HL-60 (cell line): ENCODE results near the gene IL36B.

ENCODE experiments used
- DNase-seq, 2 experiments: peaks; one replicate each; pipeline ENCODE4 v3.0.0-alpha.2; 2010 to 2020; ENCODE audit warnings: low read depth in 1 of 2, low spot score in 1 of 2
- H3K27ac ChIP-seq: fragments of 250-450 bp; sonication (Bioruptor Pico); replicated peaks from 2 replicates; pipeline ENCODE4 v1.5.1; 2020; ENCODE audit warnings: mild to moderate bottlenecking, moderate library complexity
- H3K27me3 ChIP-seq: fragments of 250-450 bp; sonication (Bioruptor Pico); 2 replicates; pipeline ENCODE4 v1.5.1; 2021; ENCODE audit warnings: mild to moderate bottlenecking, moderate library complexity; ENCODE audit not compliant: insufficient read depth, poor library complexity, severe bottlenecking
- H3K4me3 ChIP-seq: replicated peaks from 2 replicates; pipeline ENCODE4 v1.5.1; 2011; ENCODE audit warnings: mild to moderate bottlenecking, control low read depth, low read length; ENCODE audit not compliant: insufficient read depth
- GABPA ChIP-seq: IDR thresholded peaks from 2 replicates; pipeline ENCODE4 v1.6.1; 2012; ENCODE audit warnings: low read depth
- POLR2AphosphoS5 ChIP-seq: IDR thresholded peaks from 2 replicates; pipeline ENCODE4 v1.6.1; 2012; ENCODE audit warnings: low read depth
- SPI1 ChIP-seq: IDR thresholded peaks from 2 replicates; pipeline ENCODE4 v1.6.1; 2012; ENCODE audit warnings: low read depth, mild to moderate bottlenecking, borderline replicate concordance
- TF ChIP-seq, protein P1 (sequence below): IDR thresholded peaks from 2 replicates; pipeline ENCODE4 v1.6.1; 2012; ENCODE audit warnings: low read depth; ENCODE audit not compliant: insufficient replicate concordance
- TF ChIP-seq, protein P2 (sequence below): IDR thresholded peaks from one replicate; pipeline ENCODE4 v1.5.1; 2011; ENCODE audit warnings: low read length, control low read depth, inconsistent platforms; ENCODE audit not compliant: insufficient read depth

Gene IL36B

DNA sequence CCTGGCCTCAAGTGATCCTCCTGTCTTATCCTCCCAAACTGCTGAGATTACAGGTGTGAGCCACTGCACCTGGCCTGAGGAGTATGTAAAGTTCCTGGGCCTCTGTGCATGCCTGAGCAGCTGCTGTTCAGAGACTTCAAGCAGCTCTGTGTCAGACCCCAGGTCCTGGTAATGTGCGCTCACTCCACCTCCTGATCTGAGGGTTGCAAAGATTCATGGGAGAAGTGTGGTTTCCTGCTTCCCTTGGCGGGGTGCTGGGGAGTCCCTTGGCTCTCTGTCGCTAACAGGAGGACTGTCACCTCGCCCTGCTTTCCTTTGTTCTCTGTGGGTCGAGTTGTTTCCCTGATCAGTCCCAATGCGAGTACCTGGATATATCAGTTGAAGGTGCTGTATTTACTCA lies 56.0 kb downstream of the IL36B start:
- H3K27ac ChIP-seq: no peak overlapping the region
- H3K4me3 ChIP-seq: no peak overlapping the region
- TF ChIP-seq POLR2AphosphoS5 (no peak), GABPA (no peak), SPI1 (no peak)
- TF ChIP-seq, protein P1, sequence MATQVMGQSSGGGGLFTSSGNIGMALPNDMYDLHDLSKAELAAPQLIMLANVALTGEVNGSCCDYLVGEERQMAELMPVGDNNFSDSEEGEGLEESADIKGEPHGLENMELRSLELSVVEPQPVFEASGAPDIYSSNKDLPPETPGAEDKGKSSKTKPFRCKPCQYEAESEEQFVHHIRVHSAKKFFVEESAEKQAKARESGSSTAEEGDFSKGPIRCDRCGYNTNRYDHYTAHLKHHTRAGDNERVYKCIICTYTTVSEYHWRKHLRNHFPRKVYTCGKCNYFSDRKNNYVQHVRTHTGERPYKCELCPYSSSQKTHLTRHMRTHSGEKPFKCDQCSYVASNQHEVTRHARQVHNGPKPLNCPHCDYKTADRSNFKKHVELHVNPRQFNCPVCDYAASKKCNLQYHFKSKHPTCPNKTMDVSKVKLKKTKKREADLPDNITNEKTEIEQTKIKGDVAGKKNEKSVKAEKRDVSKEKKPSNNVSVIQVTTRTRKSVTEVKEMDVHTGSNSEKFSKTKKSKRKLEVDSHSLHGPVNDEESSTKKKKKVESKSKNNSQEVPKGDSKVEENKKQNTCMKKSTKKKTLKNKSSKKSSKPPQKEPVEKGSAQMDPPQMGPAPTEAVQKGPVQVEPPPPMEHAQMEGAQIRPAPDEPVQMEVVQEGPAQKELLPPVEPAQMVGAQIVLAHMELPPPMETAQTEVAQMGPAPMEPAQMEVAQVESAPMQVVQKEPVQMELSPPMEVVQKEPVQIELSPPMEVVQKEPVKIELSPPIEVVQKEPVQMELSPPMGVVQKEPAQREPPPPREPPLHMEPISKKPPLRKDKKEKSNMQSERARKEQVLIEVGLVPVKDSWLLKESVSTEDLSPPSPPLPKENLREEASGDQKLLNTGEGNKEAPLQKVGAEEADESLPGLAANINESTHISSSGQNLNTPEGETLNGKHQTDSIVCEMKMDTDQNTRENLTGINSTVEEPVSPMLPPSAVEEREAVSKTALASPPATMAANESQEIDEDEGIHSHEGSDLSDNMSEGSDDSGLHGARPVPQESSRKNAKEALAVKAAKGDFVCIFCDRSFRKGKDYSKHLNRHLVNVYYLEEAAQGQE: no peak
- TF ChIP-seq, protein P2, sequence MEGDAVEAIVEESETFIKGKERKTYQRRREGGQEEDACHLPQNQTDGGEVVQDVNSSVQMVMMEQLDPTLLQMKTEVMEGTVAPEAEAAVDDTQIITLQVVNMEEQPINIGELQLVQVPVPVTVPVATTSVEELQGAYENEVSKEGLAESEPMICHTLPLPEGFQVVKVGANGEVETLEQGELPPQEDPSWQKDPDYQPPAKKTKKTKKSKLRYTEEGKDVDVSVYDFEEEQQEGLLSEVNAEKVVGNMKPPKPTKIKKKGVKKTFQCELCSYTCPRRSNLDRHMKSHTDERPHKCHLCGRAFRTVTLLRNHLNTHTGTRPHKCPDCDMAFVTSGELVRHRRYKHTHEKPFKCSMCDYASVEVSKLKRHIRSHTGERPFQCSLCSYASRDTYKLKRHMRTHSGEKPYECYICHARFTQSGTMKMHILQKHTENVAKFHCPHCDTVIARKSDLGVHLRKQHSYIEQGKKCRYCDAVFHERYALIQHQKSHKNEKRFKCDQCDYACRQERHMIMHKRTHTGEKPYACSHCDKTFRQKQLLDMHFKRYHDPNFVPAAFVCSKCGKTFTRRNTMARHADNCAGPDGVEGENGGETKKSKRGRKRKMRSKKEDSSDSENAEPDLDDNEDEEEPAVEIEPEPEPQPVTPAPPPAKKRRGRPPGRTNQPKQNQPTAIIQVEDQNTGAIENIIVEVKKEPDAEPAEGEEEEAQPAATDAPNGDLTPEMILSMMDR: no peak
- no peak for DNase-seq
- H3K27me3 ChIP-seq: no peaks in the 10 kb centered on the region

DNA sequence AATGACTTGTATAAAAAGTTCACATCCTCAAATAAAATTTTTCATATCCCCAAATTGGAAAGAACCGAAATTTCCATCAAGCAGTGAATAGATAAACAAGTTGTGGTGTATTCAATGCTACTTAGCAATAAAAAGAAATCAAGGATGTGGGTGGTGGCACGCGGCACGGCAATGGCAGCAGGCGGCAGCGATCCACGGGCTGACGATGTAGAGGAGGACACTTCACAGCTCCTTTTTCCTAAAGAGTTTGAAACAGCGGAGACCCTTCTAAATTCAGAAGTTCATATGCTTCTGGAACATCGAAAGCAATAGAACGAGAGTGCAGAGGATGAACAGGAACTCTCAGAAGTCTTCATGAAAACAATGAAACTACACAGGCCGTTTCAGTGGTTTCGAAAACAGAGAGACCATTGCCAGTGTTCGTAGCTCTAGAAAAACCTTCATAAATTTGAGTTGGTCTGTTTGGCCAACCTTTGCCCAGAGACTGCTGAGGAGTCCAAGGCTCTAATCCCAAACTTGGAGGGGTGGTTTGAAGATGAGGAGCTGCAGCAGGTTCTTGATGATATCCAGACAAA lies 57.2 kb downstream of the IL36B start:
- no peaks in the 10 kb centered on the region for H3K27me3 ChIP-seq
- no peak overlapping the region for H3K27ac ChIP-seq

DNA sequence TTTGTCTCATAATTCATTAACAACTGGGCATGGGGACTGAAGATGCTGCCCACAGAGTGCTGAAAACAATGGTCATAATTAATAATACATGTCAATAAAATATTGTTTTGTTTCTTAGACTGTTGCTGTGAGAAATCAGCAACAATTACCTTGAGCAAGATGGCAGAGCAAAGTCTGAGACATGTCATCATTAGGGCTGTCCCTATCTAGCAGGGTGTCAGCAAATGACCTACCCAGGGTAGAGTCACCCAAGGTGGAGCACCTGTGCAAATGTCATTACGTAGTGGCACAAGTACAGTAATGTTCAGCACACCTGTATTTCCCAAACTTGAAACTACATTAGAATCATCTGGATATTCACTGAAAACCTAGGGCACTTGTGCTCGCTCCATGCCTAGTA lies 58.0 kb downstream of the IL36B start:
- H3K27me3 ChIP-seq: no peaks in the 10 kb centered on the region
- no peak overlapping the region for H3K27ac ChIP-seq
- no peak for DNase-seq
- no peak overlapping the region for H3K4me3 ChIP-seq
- TF ChIP-seq SPI1: no peak
- TF ChIP-seq GABPA: no peak
- TF ChIP-seq, protein P1: no peak
- TF ChIP-seq, protein P2: no peak
- no peak for TF ChIP-seq POLR2AphosphoS5

More for the DNA sequence above, 57.2 kb downstream of the IL36B start:
- TF ChIP-seq, protein P2: no peak
- TF ChIP-seq SPI1: no peak
- no peak for TF ChIP-seq GABPA
- TF ChIP-seq, protein P1: no peak
- TF ChIP-seq POLR2AphosphoS5: no peak
- no peak overlapping the region for H3K4me3 ChIP-seq
- DNase-seq: no peak
